Glomerular visceral epithelial cell (primary cell): ENCODE measurements around the gene LZTR1.

Experiments used
- DNase-seq: peaks from one replicate; pipeline ENCODE4 v3.0.0-alpha.2; 2016; ENCODE audit errors: extremely low spot score

The LZTR1 gene

DNA sequence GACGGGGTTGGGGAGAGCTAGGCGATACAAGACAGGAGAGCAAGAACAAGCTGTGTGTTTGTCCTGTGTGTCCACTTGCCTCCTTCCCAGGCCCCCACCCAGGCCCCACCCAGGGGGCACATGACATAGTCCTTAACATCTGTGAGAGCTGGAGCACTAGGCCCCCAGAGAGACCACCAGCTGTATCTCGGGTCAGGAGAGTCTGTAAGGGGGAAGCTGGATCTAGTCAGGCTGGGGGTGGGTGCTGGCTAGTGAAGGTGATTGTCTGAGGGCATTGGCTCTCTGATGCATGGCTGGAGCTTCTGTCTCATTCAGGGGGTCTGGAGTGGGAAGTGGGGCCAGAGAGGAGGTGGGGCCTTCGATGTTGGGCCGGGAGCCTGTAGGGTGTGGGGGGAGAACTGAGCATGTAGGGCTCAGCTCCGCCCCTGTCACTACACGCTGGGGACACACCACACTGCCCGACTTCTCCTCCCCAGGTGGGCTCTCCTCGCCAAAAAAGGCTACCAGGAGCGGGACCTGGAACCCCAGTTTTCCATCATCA, 33.4 kb downstream of the LZTR1 start:
- DNase-seq, result no peak

- no peak for DNase-seq
Measured at GRCh38 chr22:21016644-21017420, 34.7 kb downstream of the LZTR1 start.

- DNase-seq, result no peak
Measured at GRCh38 chr22:21018314-21018713, 36.2 kb downstream of the LZTR1 start.

- DNase-seq, result no peak
Measured at GRCh38 chr22:21020802-21021429, 38.8 kb downstream of the LZTR1 start.

DNA sequence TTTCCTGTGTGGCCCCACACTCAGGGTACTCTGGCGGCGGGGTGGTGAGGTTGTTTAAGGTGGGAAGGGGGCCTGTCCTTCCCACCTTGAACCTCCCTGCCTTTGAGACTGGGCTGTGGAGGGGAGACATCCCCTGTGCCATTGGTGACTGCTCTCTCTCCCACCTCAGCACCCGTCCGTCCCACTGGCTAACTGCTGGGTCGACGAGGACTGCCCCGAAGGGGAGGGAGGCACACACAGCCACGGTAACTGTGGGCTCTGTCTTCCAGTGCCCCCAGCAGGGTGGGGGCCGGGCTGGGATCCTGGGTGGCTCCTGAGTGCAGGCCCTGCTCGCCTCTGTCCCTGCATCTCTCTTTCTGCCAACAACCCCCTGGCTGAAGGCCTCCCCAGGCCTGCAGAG, 40.4 kb downstream of the LZTR1 start:
- no peak for DNase-seq

- no peak for DNase-seq
Measured at GRCh38 chr22:21022955-21023614, 41.0 kb downstream of the LZTR1 start.

DNA sequence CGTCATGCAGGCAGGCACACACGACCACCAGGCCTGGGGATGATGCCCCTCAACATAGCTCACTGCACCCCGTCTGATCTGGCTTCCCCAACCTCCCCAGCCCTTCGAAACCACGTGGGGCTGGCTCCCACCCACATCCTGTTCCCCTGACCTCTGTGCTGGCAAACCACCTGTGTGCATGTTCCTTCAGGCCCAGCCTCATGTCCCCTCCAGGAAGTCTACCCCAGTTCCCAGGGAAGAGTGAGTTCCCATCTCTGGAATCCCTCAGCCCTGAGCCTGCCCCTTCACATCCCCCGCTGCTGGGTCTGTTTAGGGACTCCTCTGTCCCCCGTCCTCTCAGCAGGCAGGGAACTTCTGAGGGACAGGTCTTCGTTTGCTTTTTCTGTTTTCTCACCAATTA, 43.2 kb downstream of the LZTR1 start:
- no peak for DNase-seq

DNA sequence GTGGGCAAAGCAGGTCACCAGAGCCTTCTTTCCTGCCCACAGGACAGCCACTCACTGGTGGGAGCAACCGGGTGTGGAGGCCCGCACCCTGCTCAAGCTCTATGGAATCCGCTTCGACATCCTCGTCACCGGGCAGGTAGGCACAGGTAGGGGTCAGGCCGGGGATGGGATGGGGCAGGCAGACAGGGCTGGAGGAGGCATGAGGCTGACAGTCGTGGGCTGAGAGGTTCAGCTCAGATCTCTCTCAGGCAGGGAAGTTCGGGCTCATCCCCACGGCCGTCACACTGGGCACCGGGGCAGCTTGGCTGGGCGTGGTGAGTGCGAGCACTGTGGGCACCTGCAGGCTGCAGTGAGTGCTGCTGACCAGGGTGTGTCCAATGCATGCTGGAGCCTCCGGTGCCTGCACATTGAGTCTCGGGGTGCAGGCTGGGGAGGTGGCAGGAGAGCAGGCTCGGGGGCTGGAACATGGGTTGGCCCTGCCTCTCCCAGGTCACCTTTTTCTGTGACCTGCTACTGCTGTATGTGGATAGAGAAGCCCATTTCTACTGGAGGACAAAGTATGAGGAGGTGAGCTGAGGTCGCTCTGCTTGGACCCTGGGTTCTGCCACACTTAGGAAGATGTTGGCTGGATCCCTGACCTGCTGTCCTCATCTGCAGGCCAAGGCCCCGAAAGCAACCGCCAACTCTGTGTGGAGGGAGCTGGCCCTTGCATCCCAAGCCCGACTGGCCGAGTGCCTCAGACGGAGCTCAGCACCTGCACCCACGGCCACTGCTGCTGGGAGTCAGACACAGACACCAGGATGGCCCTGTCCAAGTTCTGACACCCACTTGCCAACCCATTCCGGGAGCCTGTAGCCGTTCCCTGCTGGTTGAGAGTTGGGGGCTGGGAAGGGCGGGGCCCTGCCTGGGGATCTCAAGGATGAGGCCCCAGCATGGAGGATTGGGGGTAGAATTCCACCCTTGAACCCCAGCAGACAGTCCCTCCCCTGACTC, 44.0 kb downstream of the LZTR1 start:
- DNase-seq, result no peak

- DNase-seq, result no peak
Measured at GRCh38 chr22:21026783-21027692, 44.9 kb downstream of the LZTR1 start.

- DNase-seq, result no peak
Measured at GRCh38 chr22:21028277-21029251, 46.5 kb downstream of the LZTR1 start.

- DNase-seq, result no peak
Measured at GRCh38 chr22:21029486-21030025, 47.5 kb downstream of the LZTR1 start.

GRCh38 chr22:21030032-21030431, 47.9 kb downstream of the LZTR1 start:
- DNase-seq, result no peak

DNA sequence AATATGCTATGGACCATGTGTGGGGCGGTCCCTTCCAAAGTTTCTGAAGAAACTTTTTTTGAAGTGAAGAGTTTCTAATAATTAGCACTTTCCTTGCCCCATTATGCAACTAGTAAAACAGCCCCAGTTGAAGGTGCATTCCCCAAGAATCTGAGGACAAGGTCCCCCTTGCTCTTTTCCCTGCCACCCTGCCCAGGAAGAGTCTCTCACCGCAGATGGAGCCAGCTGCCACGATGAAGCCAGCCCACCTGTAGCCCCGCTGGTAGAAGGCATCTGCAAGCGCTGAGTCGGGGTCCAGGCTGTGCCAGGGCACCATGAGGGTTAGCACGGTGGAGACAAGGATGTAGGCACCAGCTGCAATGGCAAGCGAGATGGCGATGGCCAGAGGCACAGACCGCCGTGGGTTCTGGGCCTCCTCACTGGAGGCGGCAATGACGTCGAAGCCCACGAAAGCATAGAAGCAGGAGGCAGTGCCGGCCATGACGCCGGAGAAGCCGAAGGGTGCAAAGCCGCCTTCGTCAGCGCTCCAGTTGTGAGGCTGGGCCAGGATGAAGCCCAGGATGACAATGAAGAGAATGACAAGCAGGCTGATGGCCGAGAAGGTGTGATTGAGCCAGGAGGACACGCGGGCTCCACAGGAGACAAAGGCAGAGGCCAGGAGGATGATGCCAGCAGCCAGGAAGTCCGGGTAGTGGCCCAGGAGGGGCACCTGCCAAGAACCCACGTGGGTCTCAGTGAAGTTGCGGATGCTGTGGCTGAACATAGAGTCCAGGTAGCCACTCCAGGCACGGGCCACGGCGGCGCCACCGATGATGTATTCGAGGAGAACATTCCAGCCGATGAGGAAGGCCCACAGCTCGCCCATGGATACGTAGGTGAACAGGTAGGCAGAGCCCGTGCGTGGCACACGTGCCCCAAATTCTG, 48.8 kb downstream of the LZTR1 start:
- no peak for DNase-seq

DNA sequence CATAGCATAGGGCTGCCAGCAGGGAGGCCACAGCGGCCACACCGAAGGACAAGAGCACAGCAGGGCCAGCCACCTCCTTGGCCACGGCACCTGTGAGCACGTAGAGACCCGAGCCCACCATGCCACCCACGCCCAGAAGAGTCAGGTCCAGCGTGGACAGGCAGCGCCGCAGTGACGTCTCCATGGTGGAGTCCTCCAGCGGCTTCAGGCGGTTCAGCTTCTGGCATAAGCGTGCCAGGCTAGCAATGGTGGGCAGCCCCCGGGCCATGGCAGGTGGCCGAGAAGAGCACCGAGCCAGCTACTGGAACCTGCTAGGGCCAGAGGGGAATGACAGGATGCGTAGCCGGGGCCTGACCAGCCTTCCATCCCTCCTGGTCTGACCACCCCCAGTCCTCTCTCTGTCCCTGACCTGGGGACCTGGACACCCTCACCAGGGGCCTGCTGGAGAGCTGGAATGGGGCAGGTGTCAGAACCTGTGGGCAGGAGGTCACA, 49.5 kb downstream of the LZTR1 start:
- DNase-seq, result no peak

DNA sequence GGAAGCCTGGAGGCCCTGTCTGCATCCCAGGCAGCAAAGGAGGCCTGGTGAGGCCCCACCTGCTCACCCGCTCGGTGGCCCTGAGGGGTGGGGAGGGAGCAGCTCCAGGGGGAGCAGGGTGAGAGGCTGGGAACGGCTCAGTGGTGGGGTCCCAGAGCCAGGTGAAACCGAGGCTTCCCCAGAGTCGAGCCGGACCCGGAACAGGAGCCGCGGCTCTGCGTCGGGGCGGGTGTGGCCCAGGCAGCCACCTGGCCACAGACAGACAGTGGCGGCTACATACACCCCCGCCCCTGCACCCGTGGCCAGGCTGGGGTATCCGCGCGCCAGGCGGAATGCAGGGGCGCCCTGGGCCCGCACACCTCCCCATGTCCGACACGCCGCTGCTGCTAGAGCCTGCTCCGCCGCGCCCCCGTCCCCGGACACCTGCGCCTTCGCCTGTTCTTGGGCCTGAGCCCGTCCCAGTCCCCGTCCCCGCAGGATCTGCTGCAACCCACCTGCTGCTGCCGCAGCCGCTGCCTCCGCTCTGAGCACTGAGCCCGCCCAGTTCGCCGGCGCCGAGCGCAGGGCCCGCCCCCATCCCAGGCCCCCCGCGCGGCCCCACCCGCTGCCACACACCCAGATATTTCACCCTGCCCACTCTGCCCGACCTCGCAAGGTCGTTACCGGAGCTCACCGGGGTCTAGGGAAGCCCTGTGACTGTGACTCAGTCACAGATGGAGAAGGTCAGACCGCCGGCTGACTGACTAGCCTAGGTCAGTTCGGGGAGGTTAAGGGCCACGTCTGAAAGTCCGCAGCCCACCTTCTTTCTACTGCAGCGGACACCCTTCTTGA, 50.2 kb downstream of the LZTR1 start, which contains the start of gene SLC7A4:
SLC7A4 (minus strand) TSS at position 525 of the 831 bp plus-strand sequence. CDS start 749 bp downstream, outside the sequence.
- DNase-seq, result no peak

DNA sequence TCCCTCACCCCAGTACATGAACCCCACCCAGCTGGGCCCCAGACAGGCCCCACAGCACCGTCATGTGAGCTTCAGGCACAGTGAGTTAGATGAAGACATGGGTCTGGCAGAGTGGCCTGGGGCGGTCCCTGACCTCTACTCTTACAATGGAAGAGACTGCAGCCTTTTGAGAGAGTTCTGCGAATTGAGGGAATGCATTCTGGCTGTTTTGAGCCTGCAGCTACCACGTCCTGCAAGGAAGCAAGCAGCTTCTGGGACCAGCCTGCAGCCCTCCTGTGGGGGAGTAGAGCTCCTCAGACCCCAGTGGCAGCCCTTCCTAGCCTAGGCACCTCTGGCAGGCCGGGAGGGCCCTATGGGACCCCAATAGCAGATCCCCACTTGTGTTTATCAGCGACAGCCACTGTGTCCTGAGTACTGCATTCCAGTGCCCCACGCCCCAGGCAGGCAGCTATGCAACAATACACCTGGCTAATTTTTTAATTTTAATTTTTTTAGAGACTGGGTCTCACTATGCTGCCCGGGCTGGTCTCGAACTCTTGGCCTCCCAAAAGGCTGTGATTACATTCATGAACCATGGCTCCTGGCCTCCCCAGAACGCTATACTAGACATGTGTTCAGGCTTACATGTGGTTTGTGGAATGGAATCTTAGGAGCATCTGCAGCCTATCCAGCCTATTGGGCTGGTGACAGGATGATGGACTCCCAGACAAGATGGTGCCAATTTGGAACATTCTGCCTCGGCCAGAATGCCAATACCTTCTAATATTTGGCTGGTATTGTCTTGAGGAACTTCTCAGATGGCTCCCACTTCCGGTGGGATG, 51.0 kb downstream of the LZTR1 start:
- DNase-seq, result no peak
